ENCODE measurements around the gene EGFR. TPM values are rescaled to one million over a fixed set of nuclear protein-coding genes. Genes with fewer than 3 reads are reported as not detected.

The EGFR gene
- 10 to 100 TPM in 3 of 9 donors, 1 to 10 TPM in 6; 4.6 to 29.6 (median 8.7) TPM for total RNA-seq
- 1 to 10 TPM; 2.3 to 2.8 TPM for polyA plus RNA-seq
- long read RNA-seq, donor 1, full-length matches to known transcripts: 1 of 8 reads
- long read RNA-seq, donor 1, partial matches to known transcripts: 0 of 8 reads
- long read RNA-seq, donor 1, other reads (novel, unspliced or antisense): 7 of 8 reads
- long read RNA-seq, donor 2, partial matches to known transcripts: 0 of 6 reads
- long read RNA-seq, donor 2, other reads (novel, unspliced or antisense): 6 of 6 reads
- long read RNA-seq, donor 3, partial matches to known transcripts: 1 of 5 reads
- long read RNA-seq, donor 3, other reads (novel, unspliced or antisense): 4 of 5 reads

DNA sequence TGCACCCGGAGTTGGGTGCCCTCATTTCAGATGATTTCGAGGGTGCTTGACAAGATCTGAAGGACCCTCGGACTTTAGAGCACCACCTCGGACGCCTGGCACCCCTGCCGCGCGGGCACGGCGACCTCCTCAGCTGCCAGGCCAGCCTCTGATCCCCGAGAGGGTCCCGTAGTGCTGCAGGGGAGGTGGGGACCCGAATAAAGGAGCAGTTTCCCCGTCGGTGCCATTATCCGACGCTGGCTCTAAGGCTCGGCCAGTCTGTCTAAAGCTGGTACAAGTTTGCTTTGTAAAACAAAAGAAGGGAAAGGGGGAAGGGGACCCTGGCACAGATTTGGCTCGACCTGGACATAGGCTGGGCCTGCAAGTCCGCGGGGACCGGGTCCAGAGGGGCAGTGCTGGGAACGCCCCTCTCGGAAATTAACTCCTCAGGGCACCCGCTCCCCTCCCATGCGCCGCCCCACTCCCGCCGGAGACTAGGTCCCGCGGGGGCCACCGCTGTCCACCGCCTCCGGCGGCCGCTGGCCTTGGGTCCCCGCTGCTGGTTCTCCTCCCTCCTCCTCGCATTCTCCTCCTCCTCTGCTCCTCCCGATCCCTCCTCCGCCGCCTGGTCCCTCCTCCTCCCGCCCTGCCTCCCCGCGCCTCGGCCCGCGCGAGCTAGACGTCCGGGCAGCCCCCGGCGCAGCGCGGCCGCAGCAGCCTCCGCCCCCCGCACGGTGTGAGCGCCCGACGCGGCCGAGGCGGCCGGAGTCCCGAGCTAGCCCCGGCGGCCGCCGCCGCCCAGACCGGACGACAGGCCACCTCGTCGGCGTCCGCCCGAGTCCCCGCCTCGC is at the start of gene EGFR:
Gene EGFR, plus strand, starts transcription at position 657 of the 830 bp plus-strand sequence. CDS start 261 bp downstream, outside the sequence.
- no peaks in the 10 kb centered on the region for H3K36me3 ChIP-seq
- H3K9me3 ChIP-seq: peaks cover 0 to 4% (median 0%) of the 10 kb centered on the region in 12 donors
- peaks cover 0 to 32% (median 14%) of the 10 kb centered on the region in 9 donors for H3K27me3 ChIP-seq
- peak within 1 kb of the TSS; percentile 62 to 95 (median 84) for H3K4me3 ChIP-seq
- H3K27ac ChIP-seq: peak within 1 kb of the TSS; percentile 61 to 97 (median 94)
- TF ChIP-seq POLR2A (IDR thresholded peaks at IDR 0.05): peak in 1 of 2 donors; percentile 79
- TF ChIP-seq, protein P1, sequence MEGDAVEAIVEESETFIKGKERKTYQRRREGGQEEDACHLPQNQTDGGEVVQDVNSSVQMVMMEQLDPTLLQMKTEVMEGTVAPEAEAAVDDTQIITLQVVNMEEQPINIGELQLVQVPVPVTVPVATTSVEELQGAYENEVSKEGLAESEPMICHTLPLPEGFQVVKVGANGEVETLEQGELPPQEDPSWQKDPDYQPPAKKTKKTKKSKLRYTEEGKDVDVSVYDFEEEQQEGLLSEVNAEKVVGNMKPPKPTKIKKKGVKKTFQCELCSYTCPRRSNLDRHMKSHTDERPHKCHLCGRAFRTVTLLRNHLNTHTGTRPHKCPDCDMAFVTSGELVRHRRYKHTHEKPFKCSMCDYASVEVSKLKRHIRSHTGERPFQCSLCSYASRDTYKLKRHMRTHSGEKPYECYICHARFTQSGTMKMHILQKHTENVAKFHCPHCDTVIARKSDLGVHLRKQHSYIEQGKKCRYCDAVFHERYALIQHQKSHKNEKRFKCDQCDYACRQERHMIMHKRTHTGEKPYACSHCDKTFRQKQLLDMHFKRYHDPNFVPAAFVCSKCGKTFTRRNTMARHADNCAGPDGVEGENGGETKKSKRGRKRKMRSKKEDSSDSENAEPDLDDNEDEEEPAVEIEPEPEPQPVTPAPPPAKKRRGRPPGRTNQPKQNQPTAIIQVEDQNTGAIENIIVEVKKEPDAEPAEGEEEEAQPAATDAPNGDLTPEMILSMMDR (IDR thresholded peaks at IDR 0.05): no peak
- DNase-seq: peak; percentile 83 to 89 (median 85)
- peak; percentile 65 to 89 (median 84) for ATAC-seq
- H3K4me1 ChIP-seq: peaks cover 0 to 22% (median 9%) of the 10 kb centered on the region in 12 donors
- intact Hi-C loops (cut with DNase I): loop anchor here in 5 of 10 donors (1.0 to 10.0 kb wide), 10 partner anchors 54 to 236 kb away; no protein-coding TSS in a partner anchor
- 4 to 6% (median 5%) methylated on average over 53 to 80 of the region's 80 CpGs for WGBS, 4 donors

DNA sequence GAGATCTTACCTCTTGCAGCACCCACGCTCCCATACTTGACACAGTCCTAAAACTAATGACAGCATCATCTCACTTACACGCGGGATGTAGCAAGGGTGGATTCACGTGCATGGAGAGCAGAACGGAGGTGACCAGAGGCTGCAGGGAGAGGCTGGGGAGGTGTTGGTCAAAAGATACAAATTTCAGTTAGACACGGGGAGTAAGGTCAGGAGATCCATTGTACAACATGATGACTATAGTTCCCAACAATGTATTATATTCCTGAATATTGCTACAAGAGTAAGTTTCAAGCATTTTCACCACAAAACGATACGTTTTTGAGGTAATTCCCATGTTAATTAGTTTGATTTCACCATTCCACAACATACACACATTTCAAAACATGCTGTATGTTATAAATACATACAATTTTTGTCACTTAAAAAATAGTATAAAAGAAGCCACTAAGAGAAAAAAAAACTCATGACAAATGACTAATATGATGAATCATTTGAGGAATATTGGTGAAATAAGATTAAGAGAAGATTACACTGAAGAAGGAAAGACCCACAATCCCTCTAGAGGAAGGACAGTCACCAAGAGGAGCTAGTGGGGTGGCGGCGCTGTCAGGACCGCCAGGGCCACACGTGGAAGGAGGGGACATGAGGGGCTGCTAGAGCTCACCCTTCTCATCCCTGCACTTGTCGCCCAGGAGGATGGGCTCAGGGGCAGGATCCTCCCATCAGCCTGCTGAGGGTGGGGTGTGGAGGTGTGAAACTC is 49.4 kb upstream of the EGFR start:
- intact Hi-C loops (cut with DNase I): no loop called here
- peaks cover 0 to 11% (median 0%) of the 10 kb centered on the region in 9 donors for H3K27me3 ChIP-seq
- peaks cover 0 to 17% (median 9%) of the 10 kb centered on the region in 12 donors for H3K9me3 ChIP-seq
- no peak overlapping the region for H3K4me3 ChIP-seq
- DNase-seq: no peak
- 73 to 82% (median 79%) methylated on average over 13 of the region's 13 CpGs for WGBS, 4 donors
- no peak overlapping the region for H3K27ac ChIP-seq
- H3K4me1 ChIP-seq: no peaks in the 10 kb centered on the region
- H3K36me3 ChIP-seq: no peaks in the 10 kb centered on the region
- TF ChIP-seq, protein P1 (IDR thresholded peaks at IDR 0.05): no peak
- no peak for TF ChIP-seq POLR2A (IDR thresholded peaks at IDR 0.05)
- no peak for ATAC-seq

DNA sequence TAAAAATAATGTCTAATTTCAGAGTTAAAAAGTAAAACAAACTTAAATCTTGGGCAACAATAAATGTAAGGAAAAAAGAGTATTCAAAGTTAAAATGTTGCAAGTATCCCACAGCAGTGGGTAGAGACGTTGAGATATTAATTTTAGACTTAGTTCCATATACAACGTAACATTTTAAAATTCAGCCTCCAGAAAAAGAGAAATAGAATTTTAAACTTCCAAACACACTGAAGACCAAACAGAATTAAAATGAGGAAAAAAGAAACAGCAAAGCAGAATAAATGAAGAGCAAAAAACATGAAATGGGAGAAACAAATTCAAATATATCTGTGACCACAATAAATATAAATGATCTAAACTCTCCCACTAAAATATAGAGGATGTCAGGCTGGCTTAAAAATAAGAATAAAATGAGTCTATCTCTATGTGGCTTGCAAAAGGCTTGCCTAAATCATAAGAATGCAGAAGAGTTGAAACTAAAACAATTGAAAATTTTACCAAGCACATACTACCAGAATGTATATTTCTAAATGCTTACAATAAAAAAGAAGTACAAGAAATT is 46.0 kb upstream of the EGFR start:
- Histone ChIP-seq H3K27ac (no peak overlapping the region), H3K9me3 (peaks cover 0 to 17% (median 9%) of the 10 kb centered on the region in 12 donors), H3K4me3 (no peak overlapping the region), H3K27me3 (peaks cover 0 to 11% (median 0%) of the 10 kb centered on the region in 9 donors), H3K4me1 (no peaks in the 10 kb centered on the region), H3K36me3 (no peaks in the 10 kb centered on the region)
- 70 to 75% (median 73%) methylated on average over 2 of the region's 2 CpGs for WGBS, 4 donors
- ATAC-seq (no peak), DNase-seq (no peak)
- TF ChIP-seq, protein P1 (IDR thresholded peaks at IDR 0.05): no peak
- TF ChIP-seq POLR2A (IDR thresholded peaks at IDR 0.05): no peak
- intact Hi-C loops (cut with DNase I): no loop called here

Data from heart left ventricle (tissue), 16 donors.